HG03103 (cell line): Measurements from ENCODE around the gene FRYL.
"Not testable (repeated sequence)": the region's sequence is repeated elsewhere in the genome, so short reads cannot be mapped to it uniquely, and the experiment has no call there.

Experiments used
- ATAC-seq: cut with Tn5 transposase; IDR thresholded peaks from one replicate; pipeline ENCODE4 v1.9.1; 2021; ENCODE audit warnings: low read depth; ENCODE audit not compliant: unreplicated experiment

Gene FRYL

DNA sequence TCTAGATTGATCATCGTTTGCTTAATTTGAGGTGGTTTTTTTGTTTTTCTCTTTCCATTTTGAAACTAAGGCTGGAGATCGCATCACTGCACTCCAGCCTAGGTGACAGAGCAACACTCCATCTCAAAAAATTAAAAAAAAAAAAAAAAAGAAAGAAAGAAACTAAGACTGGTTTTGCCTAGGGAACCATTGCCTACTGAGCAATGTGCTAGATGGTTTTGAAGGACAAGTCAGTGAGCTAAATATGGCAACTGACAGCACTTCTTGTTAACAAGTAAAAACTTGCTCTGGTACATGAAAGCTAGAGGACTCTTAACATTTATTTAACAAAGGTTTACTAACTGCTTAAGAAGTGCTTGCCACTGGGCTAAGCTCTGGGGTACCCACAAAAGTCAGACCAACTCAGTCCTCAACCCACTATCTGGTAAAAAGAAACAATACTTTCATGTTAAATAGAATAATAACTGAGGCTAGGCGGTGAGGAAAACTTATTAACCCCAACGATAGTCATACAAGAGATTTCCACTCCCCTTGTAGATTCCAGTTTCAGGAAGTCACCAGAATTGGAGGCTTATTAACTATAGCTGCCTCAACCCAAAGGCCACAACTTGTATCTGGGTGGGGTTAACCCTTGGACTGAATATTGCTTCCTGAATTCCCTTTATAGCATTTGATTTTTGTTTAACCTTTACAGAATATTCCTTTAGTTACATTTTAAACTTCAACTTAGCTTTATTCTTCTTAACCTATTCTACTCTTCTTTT is 111.6 kb downstream of the FRYL start:
- ATAC-seq, result no peak

DNA sequence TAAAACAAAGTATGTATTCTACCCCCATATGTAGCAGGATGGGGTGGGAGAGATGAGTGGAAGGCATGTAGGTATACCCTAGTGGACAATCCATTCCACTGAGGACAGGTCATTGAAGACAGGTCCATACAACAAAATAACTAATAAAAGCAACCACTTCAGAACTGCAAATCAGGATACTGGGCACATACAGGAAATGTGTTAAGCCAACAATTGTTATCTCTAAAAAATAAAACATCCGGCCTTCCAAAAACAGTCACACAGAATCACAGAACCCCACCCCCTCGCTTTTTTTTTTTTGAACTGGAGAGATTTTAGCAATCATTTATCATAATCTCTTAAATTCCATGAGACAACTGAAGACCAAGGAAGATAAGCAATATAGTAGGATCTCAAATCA is 112.9 kb downstream of the FRYL start:
- ATAC-seq, result no peak

DNA sequence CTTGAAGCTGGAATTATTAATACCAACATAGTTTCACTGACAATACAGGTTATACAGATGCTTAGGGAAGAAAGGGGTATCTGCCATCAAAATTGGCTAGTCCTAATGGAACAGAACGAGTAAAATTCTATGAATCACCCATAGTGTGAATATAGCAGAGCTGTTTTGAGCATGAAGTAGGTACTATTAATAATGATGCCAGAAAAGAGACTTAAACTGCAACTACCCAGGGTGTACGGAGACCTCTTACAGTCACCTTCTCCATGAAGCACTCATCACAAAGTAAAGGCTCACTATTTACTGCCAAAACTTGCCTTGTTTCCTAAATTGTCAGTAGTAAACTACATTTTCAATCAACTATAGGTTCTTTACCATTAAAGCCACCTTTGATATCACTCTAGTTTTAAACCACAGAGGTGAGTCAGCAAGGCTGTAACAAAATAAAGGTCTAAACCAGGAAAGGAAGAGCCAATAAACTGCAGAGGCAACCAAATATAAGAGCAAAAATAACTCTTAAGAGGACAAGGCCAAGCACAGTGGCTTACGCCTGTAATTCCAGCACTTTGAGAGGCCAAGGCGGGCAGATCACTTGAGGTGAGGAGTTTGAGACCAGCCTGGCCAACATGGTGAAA is 114.4 kb downstream of the FRYL start:
- ATAC-seq, result no peak

DNA sequence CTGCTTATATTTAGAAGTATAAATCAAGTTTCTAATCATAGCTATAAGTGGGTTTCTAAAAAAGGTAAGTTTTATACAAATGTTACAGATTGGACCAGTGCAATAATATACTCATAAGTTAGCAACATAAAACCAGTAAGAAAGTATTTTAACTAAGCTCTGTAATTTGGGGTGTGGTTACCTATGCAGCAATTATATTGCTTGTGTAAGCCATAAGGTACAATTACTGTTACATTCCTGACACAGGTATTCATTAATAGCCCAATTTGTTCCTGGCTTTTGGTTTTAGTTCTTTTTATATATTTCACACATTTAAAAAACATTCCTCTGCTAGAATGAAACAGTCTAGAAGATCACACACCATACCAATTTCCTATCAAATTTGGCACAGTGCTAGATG is 115.1 kb downstream of the FRYL start:
- no peak for ATAC-seq

DNA sequence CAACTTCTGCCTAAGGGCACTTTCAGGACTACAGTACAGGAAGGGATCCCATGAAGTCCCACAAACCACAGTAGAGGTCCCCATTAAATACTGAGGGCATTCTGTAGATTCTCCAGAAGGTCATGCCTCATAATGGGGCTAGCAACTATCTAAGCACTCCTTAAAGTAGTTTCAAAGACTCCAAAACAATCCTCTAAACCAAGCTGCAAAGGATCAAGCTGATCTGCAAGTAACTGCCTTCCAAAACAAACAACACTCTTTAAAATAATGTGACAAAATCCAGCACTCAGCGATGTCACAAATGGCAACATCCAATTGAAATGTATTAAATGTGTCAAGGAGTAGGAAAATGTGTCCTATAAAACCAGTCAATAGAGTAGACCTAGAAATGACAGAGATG is 118.7 kb downstream of the FRYL start:
- ATAC-seq, result no peak

DNA sequence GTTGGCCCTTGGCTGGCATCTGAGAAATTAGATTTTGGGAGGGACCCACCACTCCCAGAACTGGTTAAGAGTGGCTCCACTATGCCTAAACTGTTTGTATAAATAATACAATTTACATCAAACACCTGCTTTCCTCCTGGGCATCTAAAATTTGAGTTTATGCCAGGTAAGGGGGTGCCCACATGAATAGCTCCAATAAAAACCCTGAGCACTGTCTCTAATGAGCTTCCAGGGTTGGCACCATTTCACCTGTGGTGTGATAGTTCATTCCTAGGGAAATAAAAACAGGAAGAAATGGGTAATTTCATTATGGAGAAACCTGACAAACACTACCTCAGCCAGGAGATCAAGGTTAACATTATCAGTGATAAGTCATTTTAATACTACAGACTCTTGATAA is 119.7 kb downstream of the FRYL start:
- no peak for ATAC-seq

DNA sequence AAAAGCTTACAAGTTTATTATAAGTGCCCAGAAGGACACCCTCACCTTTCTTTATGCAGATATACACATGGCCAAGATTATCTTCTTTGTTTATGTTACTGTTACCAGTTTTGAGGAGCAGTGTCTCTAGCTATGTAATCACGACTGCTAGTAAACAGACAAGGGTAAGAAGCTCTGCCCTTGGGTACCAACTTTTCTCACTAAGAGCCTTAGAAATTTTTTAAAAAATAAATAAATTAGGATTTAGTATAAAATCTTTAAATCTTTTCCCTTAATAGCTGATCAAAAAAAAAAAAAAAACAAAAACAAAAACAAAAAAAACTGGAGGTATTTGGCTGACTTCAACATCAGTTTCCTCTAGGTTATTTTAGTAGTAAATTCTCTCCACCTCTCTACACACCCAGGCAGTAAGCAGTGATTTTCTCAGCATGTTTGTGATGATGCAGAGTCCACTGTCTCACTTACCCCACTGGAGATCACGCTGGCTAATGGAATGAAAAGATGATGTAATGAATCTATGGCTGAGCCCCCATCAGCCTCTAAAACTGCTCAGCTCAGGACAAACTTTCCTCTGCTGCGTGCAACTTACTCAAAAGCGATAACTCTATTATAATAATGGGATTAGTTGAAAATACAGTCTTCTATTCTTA is 125.9 kb downstream of the FRYL start:
- ATAC-seq, result no peak

GRCh38 chr4:48653217-48654014 is 126.7 kb downstream of the FRYL start:
- no peak for ATAC-seq

- ATAC-seq, result no peak
Measured at GRCh38 chr4:48651914-48652313, 128.2 kb downstream of the FRYL start.

DNA sequence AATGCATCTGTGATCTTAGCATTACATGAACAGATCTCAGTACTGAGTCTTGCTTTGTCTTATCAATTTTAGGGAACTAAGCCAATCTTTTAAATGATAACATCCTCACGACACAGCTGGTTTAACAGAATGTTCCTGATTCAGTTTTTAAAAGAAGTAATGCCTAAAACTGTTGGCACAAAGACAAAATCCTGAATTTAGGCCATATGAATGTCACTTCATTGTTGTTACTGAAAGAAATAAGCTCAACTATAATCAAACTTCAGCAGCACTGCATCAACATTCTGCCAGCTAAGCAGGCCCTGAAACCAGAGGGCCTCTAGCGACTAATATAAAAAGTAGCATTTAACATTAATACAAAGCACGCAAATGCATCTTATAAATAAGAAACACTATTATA is 130.6 kb downstream of the FRYL start:
- ATAC-seq, result no peak

DNA sequence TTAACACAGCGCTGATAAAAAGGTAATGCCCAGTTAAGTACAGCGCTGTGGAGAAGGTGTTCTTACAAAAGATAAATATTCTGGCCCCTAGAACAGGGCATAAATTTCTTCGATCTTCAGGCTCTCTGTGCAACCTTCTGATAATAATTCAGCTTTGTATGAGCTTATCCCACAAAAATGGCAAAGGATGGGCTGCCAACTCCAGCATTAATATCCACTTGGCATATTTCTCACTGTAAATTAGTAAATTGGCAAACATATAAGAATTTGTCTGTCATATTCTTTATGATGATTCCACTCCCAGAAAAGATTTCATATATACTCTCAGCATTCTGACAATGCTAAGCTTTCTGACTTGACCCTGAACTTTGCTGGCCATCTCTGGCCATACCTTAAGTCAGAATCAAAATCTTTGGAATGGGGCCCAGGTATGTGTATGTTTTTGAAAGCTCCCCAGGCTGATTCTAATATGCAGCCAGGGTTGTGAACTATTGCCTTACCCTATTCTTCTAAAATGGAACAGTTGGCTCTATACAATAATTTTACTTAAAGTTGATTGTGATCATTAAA is 134.8 kb downstream of the FRYL start:
- ATAC-seq, result no peak

- no peak for ATAC-seq
Measured at GRCh38 chr4:48642421-48643374, 137.4 kb downstream of the FRYL start.

DNA sequence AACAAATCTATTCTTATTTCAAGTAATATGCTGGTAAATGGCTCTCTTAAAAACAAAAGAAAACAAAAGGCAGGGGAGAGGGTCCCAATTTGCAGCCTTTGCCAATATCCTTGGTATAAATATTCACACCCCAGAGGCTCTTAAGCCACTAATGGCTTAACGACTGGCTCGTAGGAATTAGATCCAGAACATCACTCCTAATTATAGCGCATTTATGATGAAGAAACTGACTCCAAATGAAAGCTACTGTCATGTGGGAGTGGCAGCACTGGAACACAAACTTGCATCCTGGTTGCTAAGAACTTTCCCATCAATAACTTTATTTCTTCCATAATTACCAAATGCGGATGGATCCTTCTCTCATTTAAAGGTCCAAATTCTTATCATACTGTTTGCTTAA is 138.7 kb downstream of the FRYL start:
- ATAC-seq, result no peak

GRCh38 chr4:48640699-48641098 is 139.4 kb downstream of the FRYL start:
- ATAC-seq, result no peak

DNA sequence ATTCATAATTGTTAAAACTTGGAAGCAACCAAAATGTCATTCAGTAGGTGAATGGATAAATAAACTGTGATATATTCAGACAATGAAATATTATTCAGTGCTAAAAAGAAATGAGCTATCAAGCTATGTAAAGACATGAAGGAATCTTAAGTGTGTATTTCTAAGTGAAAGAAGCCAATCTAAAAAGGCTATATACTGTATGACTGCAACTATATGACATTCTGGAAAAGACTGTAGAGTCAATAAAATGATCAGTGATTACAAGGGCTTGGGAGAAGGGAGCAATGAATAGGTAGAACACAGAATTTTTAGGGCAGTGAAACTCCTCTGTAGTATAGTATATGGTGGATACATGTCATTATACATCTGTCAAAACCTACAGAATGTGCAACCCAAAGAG is 139.9 kb downstream of the FRYL start:
- no peak for ATAC-seq

DNA sequence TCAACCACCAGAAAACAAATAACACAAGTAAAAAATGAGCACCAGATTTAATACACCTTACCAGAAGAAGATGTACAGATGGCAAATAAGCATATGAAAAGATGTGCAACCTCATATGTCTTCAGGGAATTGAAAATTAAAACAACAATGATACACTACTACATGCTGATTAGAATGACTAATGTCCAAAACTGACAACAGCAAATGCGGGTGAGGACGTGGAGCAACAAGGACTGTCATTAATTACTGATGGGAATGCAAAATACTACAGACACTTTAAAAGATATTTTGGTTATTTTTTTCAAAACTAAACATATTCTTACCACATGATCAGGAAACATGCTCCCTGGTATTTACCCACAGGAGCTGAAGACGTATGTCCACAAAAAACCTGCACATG is 140.3 kb downstream of the FRYL start:
- no peak for ATAC-seq

- ATAC-seq, result not testable (repeated sequence)
Measured at GRCh38 chr4:48638586-48638985, 141.5 kb downstream of the FRYL start.

- ATAC-seq, result no peak
Measured at GRCh38 chr4:48636911-48637310, 143.2 kb downstream of the FRYL start.

GRCh38 chr4:48635980-48636379 is 144.1 kb downstream of the FRYL start:
- ATAC-seq, result no peak

GRCh38 chr4:48635310-48635709 is 144.8 kb downstream of the FRYL start:
- ATAC-seq, result no peak
